ENCODE results near the gene NPM1. TPM values are rescaled to one million over a fixed set of nuclear protein-coding genes. Genes with fewer than 3 reads are reported as not detected.
A peak's percentile ranks its signal among the peaks of the same experiment; 100 is the strongest.

The NPM1 gene
- polyA plus RNA-seq, 4 donors: 1,575 to 2,181 (median 1,824) TPM

DNA sequence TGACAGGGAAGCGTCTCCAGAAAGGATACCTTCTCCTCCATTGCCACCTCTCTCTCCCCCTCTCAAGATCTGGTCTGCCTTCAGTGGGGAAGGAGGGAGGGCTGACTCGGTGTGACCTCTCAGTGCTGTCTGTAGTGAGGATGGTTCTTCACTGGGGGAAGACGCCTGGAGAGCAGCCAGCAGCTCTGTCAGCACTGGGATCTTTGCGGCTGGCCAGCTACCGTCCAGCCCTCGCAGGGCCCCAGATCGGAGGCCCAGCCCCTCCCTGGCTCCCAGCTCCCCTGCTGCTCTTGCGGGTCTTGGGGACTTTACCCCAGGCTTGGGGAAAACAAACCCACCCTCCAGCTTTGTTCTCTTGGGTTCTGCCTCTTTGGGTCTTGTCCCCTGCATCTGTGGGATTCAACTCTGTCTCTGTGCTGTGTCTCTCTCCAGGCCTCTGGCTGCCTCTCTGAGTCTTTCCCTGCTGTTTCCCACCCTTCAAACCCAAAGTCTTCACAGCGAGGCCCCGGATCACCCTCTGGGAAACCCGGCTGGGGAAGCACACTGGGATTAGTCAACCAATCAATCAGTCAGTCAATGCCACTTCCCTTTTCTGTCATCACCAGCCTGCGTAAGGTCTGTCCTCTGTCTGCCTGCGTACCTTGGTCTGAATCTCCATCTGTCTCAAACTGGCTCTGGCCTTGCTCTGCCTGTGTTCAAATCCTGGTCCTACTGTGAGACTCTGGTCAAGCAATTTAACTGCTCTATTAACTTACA lies 54.8 kb downstream of the NPM1 start:
- DNase-seq (ENCODE audit: low read depth in 4 of 4, low spot score in 3 of 4): no peak

DNA sequence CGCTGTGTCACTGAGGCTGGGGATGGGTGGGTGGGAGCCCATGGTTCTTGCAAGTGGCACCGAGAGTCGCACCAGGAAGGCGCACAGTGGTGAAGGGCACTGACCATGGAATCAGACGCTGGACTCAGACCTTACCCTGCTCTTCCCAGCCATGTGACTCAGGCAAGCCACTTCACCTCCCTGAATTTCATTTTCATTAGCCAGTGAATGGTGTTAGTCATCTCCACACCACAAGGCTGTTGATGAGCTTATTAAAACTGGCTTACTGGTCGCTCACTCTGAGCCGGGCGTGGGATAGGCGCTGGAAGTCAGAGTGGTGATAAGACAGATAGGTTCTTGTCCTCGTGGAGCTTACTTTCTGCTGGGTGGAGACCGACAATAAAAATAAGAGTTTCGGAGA lies 56.9 kb downstream of the NPM1 start:
- DNase-seq (ENCODE audit: low read depth in 4 of 4, low spot score in 3 of 4): no peak

DNA sequence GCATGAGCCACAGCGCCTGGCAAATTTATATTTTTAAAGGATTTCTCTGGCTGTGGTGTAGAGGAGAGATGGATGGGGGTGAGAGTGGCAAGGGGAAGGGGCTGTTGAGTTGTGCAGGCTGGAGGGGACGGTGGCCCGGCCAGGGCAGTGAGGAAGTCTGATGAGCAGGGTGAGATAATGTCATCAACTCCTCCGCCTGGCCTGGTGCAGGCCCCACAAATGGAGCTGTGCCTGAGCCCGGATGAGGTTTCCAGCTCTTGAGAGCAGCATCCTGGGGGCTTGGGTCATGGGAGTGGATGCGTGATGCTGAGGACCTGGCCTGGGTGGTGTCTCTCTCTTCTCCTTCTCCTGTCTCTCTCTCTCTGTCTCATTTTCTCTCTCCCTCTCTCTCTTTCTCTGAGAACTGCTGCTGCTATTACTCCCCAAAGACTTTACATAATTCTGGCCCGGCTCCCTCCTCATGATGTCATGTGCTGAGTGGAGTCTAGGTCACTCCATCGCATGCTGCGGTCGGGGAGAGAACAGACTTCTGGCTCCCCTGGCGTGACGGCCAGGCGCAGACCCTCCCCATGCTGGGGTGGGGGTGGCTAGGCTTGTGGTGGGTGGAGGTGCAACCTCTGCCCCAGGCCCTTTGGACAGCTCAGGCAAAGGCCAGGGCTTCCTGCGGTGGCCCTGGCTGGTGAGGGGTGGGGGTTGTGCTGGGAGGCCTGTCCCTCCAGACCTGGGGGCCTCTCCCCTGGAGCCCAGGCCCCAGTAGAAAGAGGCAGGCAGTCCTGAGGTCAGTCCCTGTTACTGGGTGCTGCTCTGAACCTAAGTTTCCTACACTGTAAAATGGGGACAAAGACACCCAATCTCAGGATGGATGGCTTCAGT lies 58.2 kb downstream of the NPM1 start:
- DNase-seq (ENCODE audit: low read depth in 4 of 4, low spot score in 3 of 4): no peak

DNA sequence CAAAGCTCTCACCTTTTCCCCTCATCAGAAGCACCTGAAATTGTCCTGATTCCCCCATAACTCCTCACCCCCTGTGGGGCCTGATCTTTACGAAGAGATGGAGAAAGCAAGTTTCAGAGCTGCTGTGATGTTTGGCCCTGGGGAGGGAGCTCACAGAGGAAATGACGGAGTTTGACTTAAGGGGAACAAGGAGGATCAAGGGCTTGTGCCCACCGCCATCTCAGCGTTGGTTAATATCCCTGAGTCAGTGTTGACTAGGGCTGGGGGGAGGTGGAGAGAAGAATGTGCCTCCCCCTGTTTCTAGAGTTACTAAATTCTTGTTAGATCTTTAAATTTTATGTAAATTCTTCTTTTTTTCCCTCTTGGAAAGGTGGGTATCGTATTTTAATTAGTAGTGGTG lies 59.6 kb downstream of the NPM1 start:
- no peak for DNase-seq (ENCODE audit: low read depth in 4 of 4, low spot score in 3 of 4)

DNA sequence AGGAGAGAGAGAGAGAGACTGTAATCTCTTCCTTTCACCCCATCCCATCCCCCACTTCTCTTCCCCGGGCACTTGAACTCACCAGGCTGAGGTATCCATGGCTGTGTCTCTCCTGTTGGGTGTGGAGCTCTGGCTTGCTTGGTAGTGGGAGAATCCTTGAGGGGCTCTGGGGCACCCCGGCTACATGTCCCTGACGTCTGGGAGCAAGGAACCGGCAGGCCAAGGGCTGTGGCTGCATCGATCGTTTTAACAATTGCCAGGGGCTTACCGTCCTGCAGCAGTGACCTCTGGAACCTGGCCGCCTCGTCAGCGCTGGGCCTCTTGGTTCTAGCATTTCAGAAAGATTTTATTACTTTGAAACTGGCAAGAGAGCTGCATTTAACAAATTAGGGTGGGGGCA lies 61.8 kb downstream of the NPM1 start:
- DNase-seq (ENCODE audit: low read depth in 4 of 4, low spot score in 3 of 4): no peak

GRCh38 chr5:171450423-171451331 lies 63.0 kb downstream of the NPM1 start:
- peak; percentile 29 to 48 (median 32) for DNase-seq (ENCODE audit: low read depth in 4 of 4, low spot score in 3 of 4)

DNA sequence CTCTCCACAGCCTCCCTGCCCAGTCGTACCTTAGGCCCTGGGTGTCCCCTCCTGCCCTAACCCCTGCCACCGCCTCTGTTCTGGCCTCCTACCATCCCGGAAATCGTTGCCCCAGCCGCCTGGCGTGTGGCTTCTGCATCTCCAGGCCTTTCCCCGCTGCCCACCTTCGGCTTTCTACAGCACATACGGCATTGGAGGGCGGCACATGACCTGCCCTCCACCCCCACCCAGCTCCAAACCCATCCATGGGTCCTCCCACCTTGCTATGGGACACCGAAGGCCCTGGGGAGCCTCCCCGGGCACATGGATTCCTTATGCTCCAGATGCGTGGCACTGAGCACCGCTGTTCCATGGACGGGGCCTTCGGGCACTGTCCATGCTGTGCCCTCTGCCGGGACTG lies 63.8 kb downstream of the NPM1 start:
- no peak for DNase-seq (ENCODE audit: low read depth in 4 of 4, low spot score in 3 of 4)

DNA sequence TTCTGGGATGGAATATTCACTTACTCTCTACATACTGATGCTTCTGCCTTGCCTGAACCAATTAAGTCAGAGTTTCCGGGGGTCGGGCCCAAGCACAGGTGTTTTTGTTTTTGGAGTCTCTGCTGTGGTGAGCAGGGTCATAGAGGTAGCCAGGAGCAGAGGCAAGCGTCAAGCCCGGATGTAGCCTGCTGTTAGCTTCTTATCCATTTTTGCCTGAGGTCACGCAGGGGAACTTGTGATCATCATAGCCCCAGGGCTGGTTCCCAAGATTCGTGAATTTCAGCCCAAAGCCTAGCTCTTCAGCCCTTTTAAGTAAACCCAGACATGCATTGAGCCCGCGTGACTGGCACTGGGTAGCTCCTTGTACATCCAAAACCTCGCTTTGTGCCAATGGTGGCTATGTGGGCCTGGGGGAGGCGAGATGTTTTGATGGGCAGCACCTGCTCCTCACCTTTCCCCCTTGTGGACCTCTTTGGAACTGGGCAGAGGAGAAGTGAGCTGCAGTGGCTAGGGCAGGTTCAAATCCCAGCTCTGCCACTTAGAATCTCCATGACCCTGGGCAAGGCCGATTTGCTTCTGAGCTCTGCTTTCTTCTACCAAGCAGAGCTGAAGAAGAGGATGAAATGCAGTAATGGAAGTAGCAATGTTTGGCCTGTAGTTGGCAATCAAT lies 65.5 kb downstream of the NPM1 start:
- DNase-seq (ENCODE audit: low read depth in 4 of 4, low spot score in 3 of 4): no peak

DNA sequence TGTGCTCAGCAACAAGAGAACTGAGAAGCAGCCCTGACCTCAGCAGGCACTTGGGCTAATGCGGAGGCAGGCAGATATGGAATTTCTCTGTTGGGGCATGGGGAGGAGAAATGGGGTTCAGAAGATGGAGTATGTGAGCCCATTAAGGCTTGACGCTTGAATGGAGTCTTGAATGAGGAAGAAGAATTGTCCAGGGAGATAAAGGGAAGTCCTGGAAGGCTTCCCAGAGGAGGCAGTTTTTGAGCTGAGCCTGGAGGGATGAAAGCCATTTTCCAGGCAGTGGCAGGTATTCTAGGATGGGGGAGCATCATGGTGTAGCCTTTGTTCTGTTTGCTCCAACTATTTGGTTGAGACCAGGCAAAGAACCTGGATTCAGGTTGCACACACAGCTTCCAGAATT lies 66.3 kb downstream of the NPM1 start:
- no peak for DNase-seq (ENCODE audit: low read depth in 4 of 4, low spot score in 3 of 4)

DNA sequence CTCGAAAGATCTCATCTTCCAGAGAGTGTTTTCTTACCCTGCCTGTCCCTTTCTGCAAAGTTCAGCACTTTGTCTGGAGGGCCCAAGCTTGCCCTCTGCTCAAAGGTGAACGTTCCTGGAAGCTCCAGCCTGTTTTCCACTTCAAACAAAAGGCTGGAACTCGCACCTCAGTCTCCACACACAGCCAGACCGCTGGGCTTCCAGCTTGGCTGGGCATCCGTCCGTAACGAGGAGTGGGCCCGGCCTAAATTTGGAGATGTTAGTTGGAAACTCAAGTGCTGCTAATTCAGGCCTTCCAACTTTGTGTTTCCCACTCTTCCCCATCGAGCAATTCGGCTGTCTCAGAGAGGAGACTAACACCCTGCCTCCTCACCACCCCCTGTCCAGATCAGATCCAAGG lies 66.9 kb downstream of the NPM1 start:
- no peak for DNase-seq (ENCODE audit: low read depth in 4 of 4, low spot score in 3 of 4)

- DNase-seq (ENCODE audit: low read depth in 4 of 4, low spot score in 3 of 4): no peak
These were observed 67.9 kb downstream of the NPM1 start for GRCh38 chr5:171455522-171455921.

DNA sequence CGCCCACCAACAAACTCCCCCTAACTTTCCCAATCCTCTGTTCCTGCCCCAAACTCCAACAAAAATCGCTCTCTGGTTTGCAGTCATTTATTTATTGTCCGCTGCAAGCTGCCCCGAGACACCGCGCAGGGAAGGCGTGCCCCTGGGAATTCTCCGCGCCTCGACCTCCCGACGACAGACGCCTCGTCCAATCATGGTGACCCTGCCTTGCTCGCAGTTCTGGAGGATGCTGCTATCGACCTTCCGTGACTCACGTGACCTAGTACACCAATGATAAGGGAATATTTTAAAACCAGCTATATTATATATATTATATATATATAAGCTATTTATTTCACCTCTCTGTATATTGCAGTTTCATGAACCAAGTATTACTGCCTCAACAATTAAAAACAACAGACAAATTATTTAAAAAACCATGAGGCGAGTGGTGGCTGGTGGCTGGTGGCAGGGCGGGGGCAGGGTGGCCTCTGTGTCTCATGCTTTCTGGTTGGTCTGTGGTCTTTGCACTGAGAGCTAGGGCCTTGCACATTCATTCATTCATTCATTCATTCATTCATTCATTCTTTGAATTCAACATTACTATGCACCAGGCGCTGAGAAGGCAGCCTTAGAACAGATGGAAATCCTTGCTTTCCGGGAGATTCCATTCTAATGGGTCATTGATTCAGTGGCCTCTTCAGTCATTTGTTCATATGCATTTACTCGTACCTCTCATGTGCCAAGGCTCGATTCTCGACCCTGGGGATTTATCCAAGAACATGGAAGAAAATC lies 69.7 kb downstream of the NPM1 start:
- DNase-seq (ENCODE audit: low read depth in 4 of 4, low spot score in 3 of 4): no peak

GRCh38 chr5:171459839-171460238 lies 72.2 kb downstream of the NPM1 start:
- no peak for DNase-seq (ENCODE audit: low read depth in 4 of 4, low spot score in 3 of 4)

Other genes starting within 250 kb of the NPM1 start
- not detected for gene TLX3, start 78.6 kb upstream of the NPM1 start, polyA plus RNA-seq (ENCODE audit: insufficient read length in 4 of 4)
- 1 to 10 TPM in 1 of 4 donors, under 1 TPM in 3; 0.27 to 6.8 (median 0.62) TPM for gene FGF18, start 31.8 kb downstream of the NPM1 start, polyA plus RNA-seq (ENCODE audit: insufficient read length in 4 of 4)

All from left renal pelvis (tissue), 4 donors.